ENCODE results near the gene A2M.
A peak's percentile ranks its signal among the peaks of the same experiment; 100 is the strongest.

The A2M gene

GRCh38 chr12:9079883-9080675 is 35.6 kb downstream of the A2M start:
- peaks cover 70% of the 10 kb centered on the region for H3K36me3 Mint-ChIP-seq (ENCODE audit: low read depth)
- intact Hi-C loops (cut with micrococcal nuclease): loop anchor here (10.0 kb wide), 1 partner anchor 155 kb away; no protein-coding TSS in a partner anchor
- H3K27ac Mint-ChIP-seq: no peak overlapping the region
- H3K4me3 Mint-ChIP-seq: no peak overlapping the region
- H3K27me3 Mint-ChIP-seq: no peaks in the 10 kb centered on the region
- peaks cover 8% of the 10 kb centered on the region for H3K4me1 Mint-ChIP-seq (ENCODE audit: low read depth)
- H3K9me3 Mint-ChIP-seq: peaks cover 21% of the 10 kb centered on the region

GRCh38 chr12:9079082-9079481 is 36.6 kb downstream of the A2M start:
- no peak overlapping the region for H3K4me3 Mint-ChIP-seq
- H3K27me3 Mint-ChIP-seq: peaks cover 5% of the 10 kb centered on the region
- peaks cover 71% of the 10 kb centered on the region for H3K36me3 Mint-ChIP-seq (ENCODE audit: low read depth)
- H3K4me1 Mint-ChIP-seq (ENCODE audit: low read depth): no peaks in the 10 kb centered on the region
- H3K9me3 Mint-ChIP-seq: peaks cover 11% of the 10 kb centered on the region
- H3K27ac Mint-ChIP-seq: no peak overlapping the region
- intact Hi-C loops (cut with micrococcal nuclease): loop anchor here (10.0 kb wide), 1 partner anchor 156 kb away; no protein-coding TSS in a partner anchor

GRCh38 chr12:9077152-9078031 is 38.3 kb downstream of the A2M start:
- no peak overlapping the region for H3K4me3 Mint-ChIP-seq
- peaks cover 11% of the 10 kb centered on the region for H3K27me3 Mint-ChIP-seq
- peaks cover 72% of the 10 kb centered on the region for H3K36me3 Mint-ChIP-seq (ENCODE audit: low read depth)
- intact Hi-C loops (cut with micrococcal nuclease): loop anchor here (10.0 kb wide), 1 partner anchor 157 kb away; no protein-coding TSS in a partner anchor
- no peak overlapping the region for H3K27ac Mint-ChIP-seq
- no peaks in the 10 kb centered on the region for H3K4me1 Mint-ChIP-seq (ENCODE audit: low read depth)
- no peaks in the 10 kb centered on the region for H3K9me3 Mint-ChIP-seq

GRCh38 chr12:9076733-9077132 is 39.0 kb downstream of the A2M start:
- Mint-ChIP-seq H3K36me3 (ENCODE audit: low read depth) (peaks cover 71% of the 10 kb centered on the region), H3K9me3 (no peaks in the 10 kb centered on the region), H3K27me3 (peaks cover 11% of the 10 kb centered on the region), H3K4me1 (ENCODE audit: low read depth) (no peaks in the 10 kb centered on the region), H3K27ac (no peak overlapping the region), H3K4me3 (no peak overlapping the region)
- intact Hi-C loops (cut with micrococcal nuclease): loop anchor here (10.0 kb wide), 1 partner anchor 158 kb away; no protein-coding TSS in a partner anchor

- intact Hi-C loops (cut with micrococcal nuclease): loop anchor here (10.0 kb wide), 1 partner anchor 160 kb away; no protein-coding TSS in a partner anchor
- Mint-ChIP-seq H3K9me3 (no peaks in the 10 kb centered on the region), H3K4me3 (no peak overlapping the region), H3K27ac (no peak overlapping the region), H3K4me1 (ENCODE audit: low read depth) (no peaks in the 10 kb centered on the region), H3K27me3 (peaks cover 11% of the 10 kb centered on the region), H3K36me3 (ENCODE audit: low read depth) (peaks cover 78% of the 10 kb centered on the region)
Measured at GRCh38 chr12:9075138-9075535, 40.6 kb downstream of the A2M start.

GRCh38 chr12:9074484-9075137 is 41.1 kb downstream of the A2M start:
- H3K27me3 Mint-ChIP-seq: peaks cover 11% of the 10 kb centered on the region

GRCh38 chr12:9073076-9073475 is 42.6 kb downstream of the A2M start:
- Mint-ChIP-seq H3K9me3 (no peaks in the 10 kb centered on the region), H3K27me3 (peaks cover 11% of the 10 kb centered on the region), H3K27ac (no peak overlapping the region), H3K4me1 (ENCODE audit: low read depth) (no peaks in the 10 kb centered on the region), H3K36me3 (ENCODE audit: low read depth) (peaks cover 75% of the 10 kb centered on the region), H3K4me3 (no peak overlapping the region)
- intact Hi-C loops (cut with micrococcal nuclease): loop anchor here (10.0 kb wide), 1 partner anchor 162 kb away; no protein-coding TSS in a partner anchor

More at GRCh38 chr12:9074484-9075137, 41.1 kb downstream of the A2M start:
- intact Hi-C loops (cut with micrococcal nuclease): loop anchor here (10.0 kb wide), 1 partner anchor 160 kb away; no protein-coding TSS in a partner anchor
- peaks cover 76% of the 10 kb centered on the region for H3K36me3 Mint-ChIP-seq (ENCODE audit: low read depth)
- no peak overlapping the region for H3K27ac Mint-ChIP-seq
- H3K4me3 Mint-ChIP-seq: no peak overlapping the region
- no peaks in the 10 kb centered on the region for H3K9me3 Mint-ChIP-seq
- no peaks in the 10 kb centered on the region for H3K4me1 Mint-ChIP-seq (ENCODE audit: low read depth)

GRCh38 chr12:9072481-9073038 is 43.2 kb downstream of the A2M start:
- Mint-ChIP-seq H3K36me3 (ENCODE audit: low read depth) (peaks cover 75% of the 10 kb centered on the region), H3K4me1 (ENCODE audit: low read depth) (peaks cover under 1% of the 10 kb centered on the region), H3K9me3 (no peaks in the 10 kb centered on the region), H3K27me3 (peaks cover 11% of the 10 kb centered on the region), H3K27ac (no peak overlapping the region), H3K4me3 (no peak overlapping the region)
- intact Hi-C loops (cut with micrococcal nuclease): loop anchor here (10.0 kb wide), 1 partner anchor 162 kb away; no protein-coding TSS in a partner anchor

GRCh38 chr12:9071969-9072368 is 43.8 kb downstream of the A2M start:
- no peak overlapping the region for H3K27ac Mint-ChIP-seq
- no peaks in the 10 kb centered on the region for H3K9me3 Mint-ChIP-seq
- H3K4me1 Mint-ChIP-seq (ENCODE audit: low read depth): peaks cover 6% of the 10 kb centered on the region
- peaks cover 74% of the 10 kb centered on the region for H3K36me3 Mint-ChIP-seq (ENCODE audit: low read depth)
- H3K27me3 Mint-ChIP-seq: peaks cover 11% of the 10 kb centered on the region
- intact Hi-C loops (cut with micrococcal nuclease): loop anchor here (10.0 kb wide), 1 partner anchor 163 kb away; no protein-coding TSS in a partner anchor
- H3K4me3 Mint-ChIP-seq: no peak overlapping the region

GRCh38 chr12:9071518-9071917 is 44.2 kb downstream of the A2M start:
- Mint-ChIP-seq H3K27ac (no peak overlapping the region), H3K36me3 (ENCODE audit: low read depth) (peaks cover 70% of the 10 kb centered on the region), H3K4me1 (ENCODE audit: low read depth) (peaks cover 11% of the 10 kb centered on the region), H3K4me3 (no peak overlapping the region), H3K27me3 (peaks cover 11% of the 10 kb centered on the region), H3K9me3 (no peaks in the 10 kb centered on the region)
- intact Hi-C loops (cut with micrococcal nuclease): loop anchor here (10.0 kb wide), 1 partner anchor 163 kb away; no protein-coding TSS in a partner anchor

GRCh38 chr12:9070351-9070750 is 45.4 kb downstream of the A2M start:
- Mint-ChIP-seq H3K4me1 (ENCODE audit: low read depth) (peaks cover 23% of the 10 kb centered on the region), H3K36me3 (ENCODE audit: low read depth) (peaks cover 66% of the 10 kb centered on the region), H3K9me3 (no peaks in the 10 kb centered on the region), H3K27me3 (peaks cover 19% of the 10 kb centered on the region), H3K4me3 (no peak overlapping the region), H3K27ac (no peak overlapping the region)
- intact Hi-C loops (cut with micrococcal nuclease): loop anchor here (10.0 kb wide), 1 partner anchor 164 kb away; no protein-coding TSS in a partner anchor

- intact Hi-C loops (cut with micrococcal nuclease): no loop called here
- Mint-ChIP-seq H3K36me3 (ENCODE audit: low read depth) (peaks cover 59% of the 10 kb centered on the region), H3K27ac (no peak overlapping the region), H3K27me3 (peaks cover 15% of the 10 kb centered on the region), H3K4me3 (no peak overlapping the region), H3K4me1 (ENCODE audit: low read depth) (peaks cover 34% of the 10 kb centered on the region), H3K9me3 (no peaks in the 10 kb centered on the region)
Measured at GRCh38 chr12:9068600-9068999, 47.1 kb downstream of the A2M start.

GRCh38 chr12:9068086-9068485 is 47.6 kb downstream of the A2M start:
- H3K4me3 Mint-ChIP-seq: no peak overlapping the region
- peaks cover 34% of the 10 kb centered on the region for H3K4me1 Mint-ChIP-seq (ENCODE audit: low read depth)
- H3K27ac Mint-ChIP-seq: peak overlapping the region; percentile 30
- peaks cover 15% of the 10 kb centered on the region for H3K27me3 Mint-ChIP-seq
- intact Hi-C loops (cut with micrococcal nuclease): no loop called here
- H3K9me3 Mint-ChIP-seq: no peaks in the 10 kb centered on the region
- H3K36me3 Mint-ChIP-seq (ENCODE audit: low read depth): peaks cover 54% of the 10 kb centered on the region

Data from dendritic cell treated with granulocyte-macrophage colony-stimulating factor and Interleukin-4, amounts not matched to agents 40 ng/mL and 50 ng/mL, for 4 days (primary cell).